ENCODE data around the gene SERPINB8.

The SERPINB8 gene

GRCh38 chr18:64019922-64020756 lies 50.3 kb downstream of the SERPINB8 start:
- DNase-seq = no peak

GRCh38 chr18:64026350-64026749 lies 56.5 kb downstream of the SERPINB8 start:
- DNase-seq = no peak

- DNase-seq = no peak
Measured at GRCh38 chr18:64027931-64028695, 58.2 kb downstream of the SERPINB8 start.

- DNase-seq = no peak
Measured at GRCh38 chr18:64029096-64029495, 59.2 kb downstream of the SERPINB8 start.

GRCh38 chr18:64031411-64031810 lies 61.5 kb downstream of the SERPINB8 start:
- no peak for DNase-seq

GRCh38 chr18:64032312-64032711 lies 62.4 kb downstream of the SERPINB8 start:
- no peak for DNase-seq

GRCh38 chr18:64037812-64038414 lies 68.0 kb downstream of the SERPINB8 start:
- DNase-seq = no peak
